ENCODE data around the gene NACC1. TPM values are rescaled to one million over a fixed set of nuclear protein-coding genes. Genes with fewer than 3 reads are reported as not detected.

The NACC1 gene
- 100 to 1,000 TPM; 129 to 138 TPM for total RNA-seq

- Mint-ChIP-seq H3K27me3 (no peaks in the 10 kb centered on the region), H3K4me1 (ENCODE audit: low read depth in 2 of 2) (peaks cover 53 to 56% of the 10 kb centered on the region in 2 donors), H3K9me3 (no peaks in the 10 kb centered on the region), H3K4me3 (peak within 1 kb of the TSS; percentile 95), H3K27ac (peak within 1 kb of the TSS; percentile 87 to 92), H3K36me3 (no peaks in the 10 kb centered on the region)
- peak; percentile 86 to 89 for ATAC-seq
- peak; percentile 94 for DNase-seq (ENCODE audit: low spot score)
Measured at GRCh38 chr19:13117772-13118423, at the start of gene NACC1. TSS of gene NACC1 (plus strand) at chr19:13118264. CDS start at chr19:13135208, 16,944 bp downstream.

- DNase-seq (ENCODE audit: low spot score) (no peak), ATAC-seq (no peak)
- H3K9me3 Mint-ChIP-seq: no peaks in the 10 kb centered on the region
- no peaks in the 10 kb centered on the region for H3K4me1 Mint-ChIP-seq (ENCODE audit: low read depth in 2 of 2)
- H3K27me3 Mint-ChIP-seq: peaks cover 0 to 12% of the 10 kb centered on the region in 2 donors
- no peak overlapping the region for H3K4me3 Mint-ChIP-seq
- no peaks in the 10 kb centered on the region for H3K36me3 Mint-ChIP-seq
- H3K27ac Mint-ChIP-seq: no peak overlapping the region
Measured at GRCh38 chr19:13069415-13070359, 48.4 kb upstream of the NACC1 start.

- Mint-ChIP-seq H3K4me1 (ENCODE audit: low read depth in 2 of 2) (no peaks in the 10 kb centered on the region), H3K27ac (no peak overlapping the region), H3K36me3 (no peaks in the 10 kb centered on the region), H3K9me3 (no peaks in the 10 kb centered on the region), H3K4me3 (no peak overlapping the region), H3K27me3 (peaks cover 0 to 12% of the 10 kb centered on the region in 2 donors)
- no peak for ATAC-seq
- no peak for DNase-seq (ENCODE audit: low spot score)
Measured at GRCh38 chr19:13070425-13071140, 47.5 kb upstream of the NACC1 start.

- DNase-seq (ENCODE audit: low spot score) (no peak), ATAC-seq (no peak)
- H3K27me3 Mint-ChIP-seq: peaks cover 0 to 12% of the 10 kb centered on the region in 2 donors
- no peaks in the 10 kb centered on the region for H3K9me3 Mint-ChIP-seq
- H3K27ac Mint-ChIP-seq: no peak overlapping the region
- H3K36me3 Mint-ChIP-seq: no peaks in the 10 kb centered on the region
- H3K4me1 Mint-ChIP-seq (ENCODE audit: low read depth in 2 of 2): no peaks in the 10 kb centered on the region
- H3K4me3 Mint-ChIP-seq: no peak overlapping the region
Measured at GRCh38 chr19:13071444-13072187, 46.4 kb upstream of the NACC1 start.

GRCh38 chr19:13072188-13072908 lies 45.7 kb upstream of the NACC1 start:
- Mint-ChIP-seq H3K27me3 (peaks cover 0 to 12% of the 10 kb centered on the region in 2 donors), H3K9me3 (no peaks in the 10 kb centered on the region)
- no peak for DNase-seq (ENCODE audit: low spot score)

GRCh38 chr19:13073263-13073662 lies 44.8 kb upstream of the NACC1 start:
- Mint-ChIP-seq H3K27ac (no peak overlapping the region), H3K4me3 (no peak overlapping the region), H3K36me3 (no peaks in the 10 kb centered on the region), H3K4me1 (ENCODE audit: low read depth in 2 of 2) (no peaks in the 10 kb centered on the region), H3K9me3 (no peaks in the 10 kb centered on the region), H3K27me3 (peaks cover 0 to 14% of the 10 kb centered on the region in 2 donors)
- no peak for DNase-seq (ENCODE audit: low spot score)
- no peak for ATAC-seq

More at GRCh38 chr19:13072188-13072908, 45.7 kb upstream of the NACC1 start:
- no peaks in the 10 kb centered on the region for H3K4me1 Mint-ChIP-seq (ENCODE audit: low read depth in 2 of 2)
- H3K36me3 Mint-ChIP-seq: no peaks in the 10 kb centered on the region
- no peak overlapping the region for H3K27ac Mint-ChIP-seq
- no peak for ATAC-seq
- no peak overlapping the region for H3K4me3 Mint-ChIP-seq

- Mint-ChIP-seq H3K27me3 (peaks cover 0 to 13% of the 10 kb centered on the region in 2 donors), H3K27ac (no peak overlapping the region)
Measured at GRCh38 chr19:13074378-13074777, 43.7 kb upstream of the NACC1 start.

GRCh38 chr19:13076320-13076719 lies 41.7 kb upstream of the NACC1 start:
- no peak for ATAC-seq
- Mint-ChIP-seq H3K27me3 (peaks cover 0 to 5% of the 10 kb centered on the region in 2 donors), H3K4me1 (ENCODE audit: low read depth in 2 of 2) (no peaks in the 10 kb centered on the region), H3K36me3 (no peaks in the 10 kb centered on the region), H3K4me3 (no peak overlapping the region), H3K27ac (no peak overlapping the region), H3K9me3 (no peaks in the 10 kb centered on the region)
- DNase-seq (ENCODE audit: low spot score): no peak

More at GRCh38 chr19:13074378-13074777, 43.7 kb upstream of the NACC1 start:
- no peak for ATAC-seq
- H3K36me3 Mint-ChIP-seq: no peaks in the 10 kb centered on the region
- H3K4me3 Mint-ChIP-seq: no peak overlapping the region
- no peaks in the 10 kb centered on the region for H3K9me3 Mint-ChIP-seq
- no peak for DNase-seq (ENCODE audit: low spot score)
- no peaks in the 10 kb centered on the region for H3K4me1 Mint-ChIP-seq (ENCODE audit: low read depth in 2 of 2)

- Mint-ChIP-seq H3K4me1 (ENCODE audit: low read depth in 2 of 2) (no peaks in the 10 kb centered on the region), H3K4me3 (no peak overlapping the region), H3K27me3 (peaks cover 0 to 5% of the 10 kb centered on the region in 2 donors), H3K9me3 (no peaks in the 10 kb centered on the region), H3K27ac (no peak overlapping the region), H3K36me3 (no peaks in the 10 kb centered on the region)
- ATAC-seq (no peak), DNase-seq (ENCODE audit: low spot score) (no peak)
Measured at GRCh38 chr19:13076787-13077186, 41.3 kb upstream of the NACC1 start.

- ATAC-seq (no peak), DNase-seq (ENCODE audit: low spot score) (no peak)
- no peak overlapping the region for H3K4me3 Mint-ChIP-seq
Measured at GRCh38 chr19:13077240-13077639, 40.8 kb upstream of the NACC1 start.

GRCh38 chr19:13078381-13078780 lies 39.7 kb upstream of the NACC1 start:
- Mint-ChIP-seq H3K27ac (no peak overlapping the region), H3K4me3 (no peak overlapping the region), H3K36me3 (no peaks in the 10 kb centered on the region), H3K4me1 (ENCODE audit: low read depth in 2 of 2) (no peaks in the 10 kb centered on the region), H3K27me3 (peaks cover 0 to 5% of the 10 kb centered on the region in 2 donors), H3K9me3 (no peaks in the 10 kb centered on the region)
- ATAC-seq (no peak), DNase-seq (ENCODE audit: low spot score) (no peak)

More at GRCh38 chr19:13077240-13077639, 40.8 kb upstream of the NACC1 start:
- Mint-ChIP-seq H3K27ac (no peak overlapping the region), H3K36me3 (no peaks in the 10 kb centered on the region), H3K9me3 (no peaks in the 10 kb centered on the region), H3K4me1 (ENCODE audit: low read depth in 2 of 2) (no peaks in the 10 kb centered on the region), H3K27me3 (peaks cover 0 to 5% of the 10 kb centered on the region in 2 donors)

GRCh38 chr19:13078897-13079541 lies 39.0 kb upstream of the NACC1 start:
- H3K27me3 Mint-ChIP-seq: peaks cover 0 to 3% of the 10 kb centered on the region in 2 donors
- H3K27ac Mint-ChIP-seq: no peak overlapping the region
- no peaks in the 10 kb centered on the region for H3K4me1 Mint-ChIP-seq (ENCODE audit: low read depth in 2 of 2)

More at GRCh38 chr19:13078897-13079541, 39.0 kb upstream of the NACC1 start:
- Mint-ChIP-seq H3K9me3 (no peaks in the 10 kb centered on the region), H3K36me3 (no peaks in the 10 kb centered on the region), H3K4me3 (no peak overlapping the region)
- no peak for ATAC-seq
- no peak for DNase-seq (ENCODE audit: low spot score)

Measured in natural killer cell treated with Interleukin-12 subunit alpha and Interleukin-12 subunit beta and Interleukin-15 and Interleukin-18, amount 100 ng/mL, for 72 hours (primary cell).